HG03159 (cell line): Measurements from ENCODE around the gene ZNF286A.
"Not testable (repeated sequence)": the region's sequence is repeated elsewhere in the genome, so short reads cannot be mapped to it uniquely, and the experiment has no call there.

Experiments used
- ATAC-seq: cut with Tn5 transposase; IDR thresholded peaks from one replicate; pipeline ENCODE4 v1.9.1; 2021; ENCODE audit warnings: mild to moderate bottlenecking, moderate library complexity; ENCODE audit not compliant: unreplicated experiment

The ZNF286A gene

GRCh38 chr17:15768865-15769533 is 69.4 kb downstream of the ZNF286A start:
- not testable (repeated sequence) for ATAC-seq
